OCI-LY1 (cell line): Measurements from ENCODE around the gene L3MBTL4.
"Not testable (repeated sequence)": the region's sequence is repeated elsewhere in the genome, so short reads cannot be mapped to it uniquely, and the experiment has no call there.

Experiments used
- H2AFZ ChIP-seq: fragments of 200-600 bp; sonication (generic), shearing (Covaris generic); 2 replicates; pipeline ENCODE4 v1.6.0; 2014; ENCODE audit warnings: antibody characterized with exemption, mild to moderate bottlenecking, low read length
- H3F3A ChIP-seq: fragments of 200-600 bp; sonication (generic), shearing (Covaris generic); 2 replicates; pipeline ENCODE4 v1.6.0; 2014; ENCODE audit warnings: mild to moderate bottlenecking, antibody characterized with exemption, low read length, moderate library complexity; ENCODE audit not compliant: insufficient read depth
- H3K27ac ChIP-seq: fragments of 200-600 bp; sonication (generic); 2 replicates; pipeline ENCODE4 v1.5.1; 2014; ENCODE audit warnings: low read length, mixed run types, mild to moderate bottlenecking, low read depth; ENCODE audit not compliant: poor library complexity, severe bottlenecking
- H3K27me3 ChIP-seq: fragments of 200-600 bp; sonication (generic); 2 replicates; pipeline ENCODE4 v1.6.0; 2014; ENCODE audit warnings: antibody characterized with exemption, mild to moderate bottlenecking, low read length, moderate library complexity; ENCODE audit not compliant: insufficient read depth
- H3K36me3 ChIP-seq: fragments of 200-600 bp; sonication (generic); 2 replicates; pipeline ENCODE4 v1.6.1; 2014; ENCODE audit warnings: mild to moderate bottlenecking, antibody characterized with exemption, low read length, moderate library complexity, mixed read lengths; ENCODE audit not compliant: insufficient read depth
- H3K4me1 ChIP-seq: fragments of 200-600 bp; sonication (generic); 2 replicates; pipeline ENCODE4 v1.5.1; 2014; ENCODE audit warnings: mild to moderate bottlenecking, low read length, moderate library complexity; ENCODE audit not compliant: insufficient read depth, severe bottlenecking
- H3K4me2 ChIP-seq: fragments of 200-600 bp; sonication (generic), shearing (Covaris generic); 2 replicates; pipeline ENCODE4 v1.6.1; 2014; ENCODE audit warnings: low read length
- H3K4me3 ChIP-seq: fragments of 200-600 bp; sonication (generic); 2 replicates; pipeline ENCODE4 v1.5.1; 2014; ENCODE audit warnings: low read length, low read depth, mild to moderate bottlenecking, mixed read lengths; ENCODE audit not compliant: poor library complexity, severe bottlenecking
- H3K79me2 ChIP-seq: fragments of 200-600 bp; shearing (Covaris generic); 2 replicates; pipeline ENCODE4 v1.6.1; 2016; ENCODE audit warnings: mixed run types, low read length, mixed read lengths; ENCODE audit not compliant: insufficient read depth
- H3K9ac ChIP-seq: fragments of 200-600 bp; sonication (generic), shearing (Covaris generic); 2 replicates; pipeline ENCODE4 v1.6.1; 2014; ENCODE audit warnings: mild to moderate bottlenecking, low read length, mixed read lengths
- H3K9me2 ChIP-seq: fragments of 200-600 bp; sonication (generic), shearing (Covaris generic); 2 replicates; pipeline ENCODE4 v1.6.1; 2014; ENCODE audit warnings: low read depth, mild to moderate bottlenecking, low read length, mixed read lengths
- H3K9me3 ChIP-seq: fragments of 200-600 bp; shearing (Covaris generic); 2 replicates; pipeline ENCODE4 v1.6.1; 2014; ENCODE audit warnings: low read length, mixed read lengths
- H4K20me1 ChIP-seq: fragments of 200-600 bp; sonication (generic), shearing (Covaris generic); 2 replicates; pipeline ENCODE4 v1.6.0; 2016; ENCODE audit warnings: mild to moderate bottlenecking, low read length; ENCODE audit not compliant: insufficient read depth
- CTCF ChIP-seq: fragments of 200-600 bp; sonication (generic), shearing (Covaris generic); IDR thresholded peaks from 2 replicates; pipeline ENCODE4 v1.5.1; 2017; ENCODE audit warnings: mild to moderate bottlenecking, antibody characterized with exemption, low read length, moderate library complexity, mixed read lengths
- EZH2 ChIP-seq: fragments of 200-600 bp; sonication (generic), shearing (Covaris generic); IDR thresholded peaks from 2 replicates; pipeline ENCODE4 v1.8.0; 2017; ENCODE audit warnings: borderline replicate concordance, mixed run types, mild to moderate bottlenecking, antibody characterized with exemption, low read length, moderate library complexity, mixed read lengths

The L3MBTL4 gene

GRCh38 chr18:6199777-6200176, 214.9 kb downstream of the L3MBTL4 start:
- no peak overlapping the region for H3K27ac ChIP-seq
- H3K9me2 ChIP-seq, result no peaks in the 10 kb centered on the region
- H3K79me2 ChIP-seq, result no peaks in the 10 kb centered on the region
- TF ChIP-seq CTCF (no peak), EZH2 (no peak)
- no peak overlapping the region for H2AFZ ChIP-seq
- H3K27me3 ChIP-seq, result no peaks in the 10 kb centered on the region
- no peak overlapping the region for H3K4me2 ChIP-seq
- no peaks in the 10 kb centered on the region for H3K9me3 ChIP-seq
- no peaks in the 10 kb centered on the region for H3K36me3 ChIP-seq
- no peak overlapping the region for H3K9ac ChIP-seq
- H3K4me3 ChIP-seq, result no peak overlapping the region
- H4K20me1 ChIP-seq, result no peaks in the 10 kb centered on the region
- H3K4me1 ChIP-seq, result no peaks in the 10 kb centered on the region
- no peaks in the 10 kb centered on the region for H3F3A ChIP-seq

GRCh38 chr18:6198585-6198984, 216.1 kb downstream of the L3MBTL4 start:
- Histone ChIP-seq H3K4me2 (no peak overlapping the region), H3K36me3 (no peaks in the 10 kb centered on the region), H3K9me2 (no peaks in the 10 kb centered on the region), H3K27ac (no peak overlapping the region), H3K4me3 (no peak overlapping the region), H3K9ac (no peak overlapping the region), H3K9me3 (no peaks in the 10 kb centered on the region), H2AFZ (no peak overlapping the region), H3K27me3 (no peaks in the 10 kb centered on the region), H3K4me1 (no peaks in the 10 kb centered on the region), H3K79me2 (no peaks in the 10 kb centered on the region), H4K20me1 (no peaks in the 10 kb centered on the region), H3F3A (no peaks in the 10 kb centered on the region)
- TF ChIP-seq CTCF, result no peak
- TF ChIP-seq EZH2, result no peak

- Histone ChIP-seq H3K79me2 (no peaks in the 10 kb centered on the region), H3K27me3 (no peaks in the 10 kb centered on the region), H3K4me2 (no peak overlapping the region), H3F3A (no peaks in the 10 kb centered on the region), H3K36me3 (no peaks in the 10 kb centered on the region), H3K4me1 (no peaks in the 10 kb centered on the region), H3K9me3 (no peaks in the 10 kb centered on the region), H3K27ac (no peak overlapping the region), H4K20me1 (no peaks in the 10 kb centered on the region), H3K9me2 (no peaks in the 10 kb centered on the region), H3K4me3 (no peak overlapping the region), H2AFZ (no peak overlapping the region), H3K9ac (no peak overlapping the region)
- TF ChIP-seq CTCF, result no peak
- no peak for TF ChIP-seq EZH2
These were observed 220.1 kb downstream of the L3MBTL4 start for GRCh38 chr18:6194640-6195039.

GRCh38 chr18:6185782-6186181, 228.9 kb downstream of the L3MBTL4 start:
- H3K9me2 ChIP-seq, H3K27ac ChIP-seq, H3K27me3 ChIP-seq, H3K4me1 ChIP-seq, H3K9me3 ChIP-seq, H4K20me1 ChIP-seq, H3K79me2 ChIP-seq, H3K4me3 ChIP-seq, H3K4me2 ChIP-seq, H3K36me3 ChIP-seq, H2AFZ ChIP-seq, H3F3A ChIP-seq, H3K9ac ChIP-seq: not testable (repeated sequence)
